ENCODE data around the gene SMCO3.

- TF ChIP-seq CTCF (IDR thresholded peaks at IDR 0.05) (no peak), POLR2AphosphoS5 (IDR thresholded peaks at IDR 0.05) (no peak)
Measured at GRCh38 chr12:14766649-14767215, 47.2 kb downstream of the SMCO3 start.

Measured in upper lobe of left lung (tissue), 4 donors.